EH (cell line): ENCODE data around the gene ROBO1.
A peak's percentile ranks its signal among the peaks of the same experiment; 100 is the strongest.

Source experiments
- DNase-seq: peaks from one replicate; pipeline ENCODE4 v3.0.0-alpha.2; 2015; ENCODE audit warnings: low read depth

ROBO1 gene

DNA sequence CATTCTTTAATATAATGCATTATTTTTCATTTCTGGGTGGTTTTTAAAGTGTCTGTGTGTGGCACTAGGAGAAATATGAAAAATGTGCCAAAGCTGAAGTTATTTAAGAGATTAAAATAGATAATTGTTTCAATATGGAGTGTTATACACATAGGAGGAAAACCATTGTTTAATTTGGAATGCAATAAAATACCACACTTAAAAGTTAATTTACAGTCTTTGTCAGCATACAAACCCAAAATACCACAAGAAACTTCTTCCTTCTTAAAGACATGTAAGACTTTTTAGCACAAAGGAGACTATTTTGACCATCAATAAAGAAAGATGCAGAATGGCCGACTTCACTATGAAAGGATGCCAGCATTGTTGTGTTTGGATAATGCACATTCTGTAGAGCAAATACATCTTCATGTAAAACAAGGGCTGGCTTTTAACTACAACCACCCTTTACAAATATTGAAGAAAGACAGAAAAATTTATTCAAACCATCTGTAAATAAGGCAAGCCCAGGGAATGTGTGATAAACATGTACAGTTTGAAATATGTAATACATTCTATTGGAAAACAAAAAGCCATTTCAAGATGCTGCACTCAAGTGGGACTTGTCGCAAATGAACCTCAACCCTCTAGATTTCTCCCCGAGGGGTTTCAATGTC is 1146.6 kb downstream of the ROBO1 start:
- peak; percentile 3 for DNase-seq

DNA sequence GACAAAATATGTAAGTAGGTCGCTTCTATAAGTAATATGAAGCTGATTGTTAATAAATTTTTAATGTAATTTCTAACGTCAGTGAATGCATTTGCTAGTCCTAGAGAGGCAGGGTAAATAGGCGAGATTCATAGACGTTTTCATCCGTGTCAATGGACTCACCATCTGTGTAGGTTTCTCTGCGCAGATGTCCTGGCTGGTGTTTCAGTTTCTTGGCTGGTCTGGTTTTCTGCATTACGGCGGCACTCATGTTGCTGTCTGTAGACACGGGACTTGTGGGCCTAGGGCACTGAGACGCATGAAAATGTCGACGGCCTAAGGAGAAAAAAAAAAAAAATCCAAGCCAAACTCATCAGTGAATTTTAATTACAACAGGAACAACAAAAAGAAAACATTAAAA is 1153.3 kb downstream of the ROBO1 start:
- DNase-seq: no peak

DNA sequence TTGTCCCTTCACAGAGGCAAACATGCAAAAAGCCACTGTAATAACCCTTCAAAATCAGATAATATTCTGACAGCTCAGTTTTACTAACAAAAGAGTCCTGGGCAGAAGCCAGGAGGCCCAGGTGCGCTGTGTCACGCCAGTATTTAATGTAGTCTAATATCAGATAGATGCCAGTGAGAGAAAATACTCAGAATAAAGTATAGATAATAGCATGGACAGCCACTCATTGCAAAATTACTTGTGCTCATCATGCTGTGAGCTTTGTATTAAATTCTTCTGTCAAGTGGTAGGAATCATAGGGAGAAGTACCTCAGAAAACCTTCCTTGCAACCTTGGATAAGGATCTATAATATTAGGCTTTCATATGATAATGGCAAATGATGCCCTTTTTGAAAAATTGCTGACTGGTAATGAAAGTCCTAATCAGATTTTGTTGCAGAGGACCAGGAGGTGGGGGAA is 1154.3 kb downstream of the ROBO1 start:
- no peak for DNase-seq

DNA sequence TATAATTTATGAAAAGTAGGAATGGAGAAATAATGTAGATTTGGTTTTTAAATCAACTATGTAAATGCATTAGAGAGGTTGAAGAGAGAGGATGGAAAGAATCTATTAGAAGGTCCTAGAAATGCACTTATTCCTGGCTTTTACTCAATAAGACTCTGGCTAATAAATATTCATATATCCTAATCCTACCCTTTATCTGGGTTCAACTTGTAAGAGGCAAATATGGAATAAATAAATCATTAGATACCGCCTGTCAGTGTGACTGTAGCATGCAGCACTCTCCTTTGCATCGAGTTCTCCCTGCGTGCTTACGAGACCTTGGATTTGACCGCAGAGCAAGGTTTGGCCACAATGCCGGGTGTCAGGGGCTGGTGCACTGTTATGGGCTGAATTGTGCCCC is 1156.5 kb downstream of the ROBO1 start:
- DNase-seq: no peak

DNA sequence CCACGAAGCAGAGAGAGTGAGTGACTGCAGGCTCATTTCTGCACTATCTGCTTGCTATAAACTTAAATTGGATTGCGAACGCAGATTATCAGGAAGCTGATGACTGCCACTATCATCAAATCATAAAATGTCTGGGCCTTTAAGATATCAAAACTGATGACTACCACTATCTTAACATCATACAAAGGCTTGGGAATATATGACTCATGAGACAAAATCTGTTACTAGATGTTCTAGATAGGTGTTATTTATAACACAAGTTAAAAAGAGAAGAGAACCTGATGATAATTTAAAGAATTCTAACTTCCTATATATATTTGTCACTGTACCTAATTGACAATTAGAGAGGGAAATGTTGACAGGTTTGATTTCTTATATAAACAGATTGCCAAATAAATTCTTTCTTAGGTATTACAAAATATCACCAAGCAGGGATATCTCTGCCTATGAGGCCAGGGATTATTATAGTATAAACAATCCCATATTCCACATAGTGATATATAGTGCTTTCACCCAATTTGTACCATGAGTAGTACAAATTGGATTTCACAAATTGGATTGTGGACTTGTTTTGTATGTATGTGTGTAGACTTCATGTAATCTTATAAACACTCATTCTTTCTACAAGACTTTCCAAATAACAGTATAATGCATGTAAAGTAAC is 1157.2 kb downstream of the ROBO1 start:
- peak; percentile 16 for DNase-seq

GRCh38 chr3:78606756-78607155 is 1161.0 kb downstream of the ROBO1 start:
- no peak for DNase-seq

DNA sequence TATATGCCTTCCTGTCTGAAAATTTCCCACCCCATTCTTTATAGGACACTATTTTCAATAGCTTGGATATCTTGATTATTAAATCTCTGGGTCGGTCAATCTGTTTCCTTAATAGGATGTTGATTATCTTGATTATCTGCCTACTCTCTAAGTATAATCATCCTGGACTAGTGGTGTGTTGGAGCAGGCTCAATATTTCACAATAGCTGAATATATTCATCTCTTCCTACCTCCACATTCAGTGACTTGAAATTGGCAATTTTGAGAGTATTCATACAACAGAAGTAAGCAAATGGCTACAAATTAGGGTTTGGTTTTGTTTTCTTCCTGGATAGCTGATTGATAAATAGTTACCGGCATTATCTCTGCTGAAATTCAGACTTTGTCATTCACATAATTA is 1162.6 kb downstream of the ROBO1 start:
- no peak for DNase-seq

DNA sequence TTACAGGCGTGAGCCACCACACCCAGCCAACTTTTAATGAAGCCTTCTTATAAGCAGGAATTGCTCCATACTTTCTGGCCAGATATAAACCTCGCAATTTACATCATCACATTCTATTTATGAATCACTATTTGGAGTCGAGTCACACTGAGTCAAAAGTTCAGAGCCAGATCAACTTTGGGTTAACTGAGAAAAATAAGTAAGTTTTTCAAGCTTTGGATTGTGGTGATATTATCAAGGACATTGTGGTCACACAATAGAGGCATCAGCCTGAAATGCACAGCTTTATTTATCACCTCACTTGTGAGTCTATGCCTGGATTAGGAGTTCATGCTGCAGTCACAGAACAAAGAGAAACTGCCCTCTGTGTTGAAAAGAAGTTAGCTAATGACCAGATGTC is 1163.5 kb downstream of the ROBO1 start:
- DNase-seq: peak; percentile 77

- DNase-seq: no peak
Measured at GRCh38 chr3:78601249-78601648, 1166.5 kb downstream of the ROBO1 start.

GRCh38 chr3:78589778-78590177 is 1178.0 kb downstream of the ROBO1 start:
- no peak for DNase-seq

- no peak for DNase-seq
Measured at GRCh38 chr3:78588906-78589621, 1178.7 kb downstream of the ROBO1 start.

DNA sequence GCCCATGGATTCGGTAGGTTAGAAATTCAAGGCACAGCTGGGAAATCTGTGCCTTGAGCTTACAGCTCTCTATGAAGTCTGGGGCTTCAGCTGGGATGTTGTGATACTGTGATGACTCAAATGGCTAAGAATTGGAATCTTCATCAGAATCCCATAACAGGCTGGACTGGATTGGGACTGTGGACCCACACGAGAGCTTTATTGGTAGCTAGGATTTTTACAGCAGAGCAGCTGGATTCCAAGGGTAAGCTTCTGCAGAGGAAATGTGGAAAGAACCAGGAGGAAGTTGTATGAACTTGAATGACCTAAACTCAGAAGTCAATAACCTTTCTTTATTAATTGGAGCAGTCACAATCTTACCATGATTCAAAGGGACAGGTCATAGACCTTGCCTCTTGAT is 1187.1 kb downstream of the ROBO1 start:
- peak; percentile 53 for DNase-seq

- no peak for DNase-seq
Measured at GRCh38 chr3:78571486-78571885, 1196.3 kb downstream of the ROBO1 start.

DNA sequence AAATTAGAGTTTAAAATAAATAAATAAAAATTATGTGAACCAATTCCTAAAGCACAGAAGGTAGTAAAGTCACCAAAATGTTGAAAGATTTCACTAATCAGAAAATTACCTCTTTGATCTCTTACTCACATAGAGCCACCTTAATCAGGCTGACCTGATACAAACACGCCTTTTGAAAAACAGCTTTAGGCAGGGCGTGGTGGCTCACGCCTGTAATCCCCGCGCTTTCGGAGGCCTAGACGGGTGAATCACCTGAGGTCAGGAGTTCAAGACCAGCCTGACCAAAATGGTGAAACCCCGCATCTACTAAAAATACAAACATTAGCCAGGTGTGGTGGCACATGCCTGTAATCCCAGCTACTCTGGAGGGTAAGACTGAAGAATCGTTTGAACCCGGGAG is 1197.3 kb downstream of the ROBO1 start:
- DNase-seq: no peak

DNA sequence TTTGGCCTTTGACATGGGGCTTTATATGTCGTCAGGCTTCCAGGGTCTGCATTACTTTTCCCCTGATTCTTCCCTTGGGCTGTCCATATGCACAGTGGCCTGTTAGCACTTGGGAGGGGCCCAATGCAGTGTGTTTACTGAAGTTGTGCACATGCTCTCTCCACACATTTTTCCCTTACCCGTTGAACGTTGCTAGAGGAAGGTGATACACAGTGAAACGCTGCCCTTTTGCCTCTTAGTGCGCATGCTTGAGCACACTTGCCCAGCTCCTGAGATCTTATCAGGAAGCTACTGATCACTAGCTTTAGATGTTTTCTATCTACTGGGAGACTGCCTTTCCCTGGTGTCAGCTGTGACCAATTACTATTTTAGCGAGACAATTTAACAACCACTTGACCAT is 1198.0 kb downstream of the ROBO1 start:
- no peak for DNase-seq

DNA sequence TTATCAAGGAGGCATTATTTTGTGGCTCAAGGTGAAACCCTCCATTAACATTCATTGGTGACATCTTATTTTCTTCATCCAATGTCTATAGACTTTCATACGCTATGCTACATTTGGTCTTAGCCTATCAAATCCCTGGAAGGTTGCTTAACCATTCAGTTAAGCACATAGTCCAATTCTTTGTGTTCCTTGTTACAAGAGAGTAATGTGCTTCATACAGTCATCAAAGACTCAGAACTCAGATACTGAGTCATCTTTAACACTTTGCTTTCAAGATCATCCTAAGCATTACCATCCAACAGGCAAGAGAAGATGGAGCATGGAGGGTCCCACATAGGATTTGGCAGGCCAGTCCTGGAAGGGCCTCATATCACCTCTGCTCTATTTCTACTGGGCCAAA is 1202.1 kb downstream of the ROBO1 start:
- no peak for DNase-seq

DNA sequence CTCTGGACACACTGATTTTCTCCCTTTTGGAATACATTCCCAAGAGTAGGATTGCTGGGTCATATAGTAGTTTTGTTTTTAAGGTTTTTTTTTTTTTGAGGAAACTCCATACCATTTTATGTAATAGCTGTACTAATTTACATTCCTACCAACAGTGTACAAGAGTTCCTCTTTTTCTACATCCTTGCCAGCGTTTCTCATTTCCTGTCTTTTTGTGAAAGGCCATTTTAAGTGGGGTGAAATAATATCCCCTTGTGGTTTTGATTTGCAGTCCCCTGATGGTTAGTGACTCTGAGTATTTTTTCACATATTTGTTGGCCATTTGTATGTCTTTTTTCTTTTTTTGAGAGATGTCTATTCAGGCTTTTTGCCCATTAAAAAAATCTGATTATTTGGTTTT is 1205.5 kb downstream of the ROBO1 start:
- no peak for DNase-seq
